HG03103 (cell line): ENCODE data around the gene PCDHB4.
"Not testable (repeated sequence)": the region's sequence is repeated elsewhere in the genome, so short reads cannot be mapped to it uniquely, and the experiment has no call there.

ENCODE experiments used
- ATAC-seq: cut with Tn5 transposase; IDR thresholded peaks from one replicate; pipeline ENCODE4 v1.9.1; 2021; ENCODE audit warnings: low read depth; ENCODE audit not compliant: unreplicated experiment

The PCDHB4 gene

GRCh38 chr5:141149812-141150211 lies 28.2 kb downstream of the PCDHB4 start, which contains the start of gene PCDHB6:
TSS of gene PCDHB6 (plus strand) at chr5:141150057. CDS start at chr5:141150258, 201 bp downstream.
- no peak for ATAC-seq

GRCh38 chr5:141150224-141150992 lies 28.8 kb downstream of the PCDHB4 start:
- no peak for ATAC-seq

- no peak for ATAC-seq
Measured at GRCh38 chr5:141150993-141151325, 29.3 kb downstream of the PCDHB4 start.

- not testable (repeated sequence) for ATAC-seq
Measured at GRCh38 chr5:141151632-141152031, 30.0 kb downstream of the PCDHB4 start.

DNA sequence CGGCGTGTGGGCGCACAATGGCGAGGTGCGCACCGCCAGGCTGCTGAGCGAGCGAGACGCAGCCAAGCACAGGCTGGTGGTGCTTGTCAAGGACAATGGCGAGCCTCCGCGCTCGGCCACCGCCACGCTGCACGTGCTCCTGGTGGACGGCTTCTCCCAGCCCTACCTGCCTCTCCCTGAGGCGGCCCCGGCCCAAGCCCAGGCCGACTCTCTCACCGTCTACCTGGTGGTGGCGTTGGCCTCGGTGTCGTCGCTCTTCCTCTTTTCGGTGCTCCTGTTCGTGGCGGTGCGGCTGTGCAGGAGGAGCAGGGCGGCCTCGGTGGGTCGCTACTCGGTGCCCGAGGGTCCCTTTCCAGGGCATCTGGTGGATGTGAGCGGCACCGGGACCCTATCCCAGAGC lies 30.5 kb downstream of the PCDHB4 start:
- ATAC-seq = not testable (repeated sequence)

- no peak for ATAC-seq
Measured at GRCh38 chr5:141155540-141156374, 34.1 kb downstream of the PCDHB4 start.

DNA sequence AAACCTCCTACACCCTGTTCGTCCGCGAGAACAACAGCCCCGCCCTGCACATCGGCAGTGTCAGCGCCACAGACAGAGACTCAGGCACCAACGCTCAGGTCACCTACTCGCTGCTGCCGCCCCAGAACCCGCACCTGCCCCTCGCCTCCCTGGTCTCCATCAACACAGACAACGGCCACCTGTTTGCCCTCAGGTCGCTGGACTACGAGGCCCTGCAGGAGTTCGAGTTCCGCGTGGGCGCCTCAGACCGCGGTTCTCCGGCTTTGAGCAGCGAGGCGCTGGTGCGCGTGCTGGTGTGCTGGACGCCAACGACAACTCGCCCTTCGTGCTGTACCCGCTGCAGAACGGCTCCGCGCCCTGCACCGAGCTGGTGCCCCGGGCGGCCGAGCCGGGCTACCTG lies 35.7 kb downstream of the PCDHB4 start:
- not testable (repeated sequence) for ATAC-seq

DNA sequence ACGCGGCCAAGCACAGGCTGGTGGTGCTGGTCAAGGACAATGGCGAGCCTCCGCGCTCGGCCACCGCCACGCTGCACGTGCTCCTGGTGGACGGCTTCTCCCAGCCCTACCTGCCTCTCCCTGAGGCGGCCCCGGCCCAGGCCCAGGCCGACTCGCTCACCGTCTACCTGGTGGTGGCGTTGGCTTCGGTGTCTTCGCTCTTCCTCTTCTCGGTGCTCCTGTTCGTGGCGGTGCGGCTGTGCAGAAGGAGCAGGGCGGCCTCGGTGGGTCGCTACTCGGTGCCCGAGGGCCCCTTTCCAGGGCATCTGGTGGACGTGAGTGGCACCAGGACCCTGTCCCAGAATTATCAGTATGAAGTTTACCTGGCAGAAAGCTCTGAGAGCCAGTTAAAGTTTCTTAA lies 36.3 kb downstream of the PCDHB4 start:
- not testable (repeated sequence) for ATAC-seq

DNA sequence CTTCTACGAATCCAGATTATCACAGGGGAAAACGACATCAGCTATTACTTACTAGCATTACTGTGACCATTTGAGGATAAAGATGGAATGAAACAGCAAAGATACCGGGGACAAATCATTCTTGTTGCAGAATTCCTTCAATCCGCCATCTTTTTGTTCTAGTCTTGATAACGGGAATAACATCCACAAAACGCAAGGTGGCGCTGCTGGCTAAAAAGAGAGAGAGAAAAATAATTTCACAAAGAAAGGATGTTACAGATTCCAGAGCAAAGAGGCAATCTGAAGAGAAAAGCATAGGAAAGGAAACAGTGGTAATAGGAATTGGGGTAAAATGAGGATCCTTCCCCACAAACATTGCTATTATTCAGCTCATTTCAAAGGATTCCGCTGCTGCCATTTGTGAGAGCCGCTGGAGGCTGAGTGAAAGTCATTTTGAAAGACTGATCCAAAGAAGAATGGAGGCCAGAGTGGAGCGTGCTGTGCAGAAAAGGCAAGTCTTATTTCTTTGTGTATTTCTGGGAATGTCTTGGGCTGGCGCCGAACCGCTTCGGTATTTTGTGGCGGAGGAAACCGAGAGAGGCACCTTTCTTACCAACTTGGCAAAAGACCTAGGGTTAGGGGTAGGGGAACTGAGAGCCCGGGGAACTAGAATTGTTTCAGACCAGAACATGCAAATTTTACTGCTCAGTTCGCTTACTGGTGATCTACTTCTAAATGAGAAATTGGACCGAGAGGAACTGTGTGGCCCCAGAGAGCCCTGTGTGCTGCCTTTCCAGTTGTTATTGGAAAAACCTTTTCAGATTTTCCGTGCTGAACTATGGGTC lies 51.0 kb downstream of the PCDHB4 start, which contains the start of gene PCDHB7:
TSS of gene PCDHB7 (plus strand) at position 264 of the 824 bp plus-strand sequence. CDS start at position 456, 192 bp downstream.
- no peak for ATAC-seq

- ATAC-seq = not testable (repeated sequence)
Measured at GRCh38 chr5:141174291-141175104, 52.9 kb downstream of the PCDHB4 start.
